Measurements from ENCODE around the gene CALHM5.

The CALHM5 gene

GRCh38 chr6:116570856-116571682, 59.6 kb downstream of the CALHM5 start, which contains the start of gene RWDD1:
RWDD1 (plus strand) TSS chr6:116571504; CDS start chr6:116571583, 79 bp downstream.
- H3K27ac ChIP-seq, result peak within 1 kb of the TSS; percentile 71 to 96 (median 93)
- peak within 1 kb of the TSS; percentile 77 to 93 (median 85) for H3K4me3 ChIP-seq

GRCh38 chr6:116571683-116572000, 60.2 kb downstream of the CALHM5 start:
- H3K27ac ChIP-seq, result peak overlapping the region; percentile 71 to 96 (median 93)
- H3K4me3 ChIP-seq, result peak overlapping the region; percentile 77 to 93 (median 85)

GRCh38 chr6:116572162-116572561, 60.7 kb downstream of the CALHM5 start:
- H3K27ac ChIP-seq, result peak overlapping the region in 20 of 21 experiments; percentile 71 to 96 (median 93)
- H3K4me3 ChIP-seq, result peak overlapping the region; percentile 77 to 93 (median 85)

Measured in skin epidermis (tissue), 12 donors.